Ecto neural progenitor cell (in vitro differentiated cells): ENCODE results near the gene VSNL1.

Experiments used
- DNase-seq: peaks from one replicate; pipeline ENCODE4 v3.0.0-alpha.2; 2018; ENCODE audit warnings: low spot score

VSNL1 gene

DNA sequence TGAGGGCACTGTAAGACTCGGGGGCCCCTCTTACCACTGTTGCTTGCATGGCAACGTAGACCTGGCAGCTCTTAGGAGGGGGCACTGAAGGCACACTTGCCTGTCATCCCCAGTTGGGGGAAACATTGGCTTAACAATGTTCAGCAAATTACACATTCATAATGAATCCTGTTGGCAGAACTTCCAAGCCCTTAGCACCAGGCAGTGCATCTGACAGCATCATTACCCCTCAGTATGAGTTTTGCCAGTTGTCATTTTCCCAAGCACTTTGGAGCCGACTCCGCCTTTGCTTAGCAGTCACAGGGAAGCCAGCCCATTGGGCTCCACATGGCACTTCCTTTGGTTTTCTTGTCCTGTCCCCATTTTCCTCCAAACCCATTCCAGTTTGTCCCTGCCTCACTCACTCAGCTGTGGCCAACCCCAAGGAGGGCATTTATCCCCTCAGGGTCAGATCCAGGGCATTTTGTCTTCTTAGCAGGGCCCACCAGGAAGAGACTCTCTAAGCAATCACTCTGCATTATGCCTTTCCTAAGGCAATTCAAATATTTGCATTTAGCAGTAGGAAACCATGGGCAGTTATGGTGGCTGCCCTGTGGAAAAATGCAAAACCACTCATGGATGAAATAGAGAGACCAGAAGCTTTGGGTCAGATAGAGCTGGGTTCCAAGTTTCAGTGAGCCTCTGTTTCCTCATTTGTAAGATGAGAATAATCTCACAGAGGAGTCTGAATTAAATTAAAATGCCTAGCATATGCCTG lies 73.9 kb downstream of the VSNL1 start:
- DNase-seq: no peak

DNA sequence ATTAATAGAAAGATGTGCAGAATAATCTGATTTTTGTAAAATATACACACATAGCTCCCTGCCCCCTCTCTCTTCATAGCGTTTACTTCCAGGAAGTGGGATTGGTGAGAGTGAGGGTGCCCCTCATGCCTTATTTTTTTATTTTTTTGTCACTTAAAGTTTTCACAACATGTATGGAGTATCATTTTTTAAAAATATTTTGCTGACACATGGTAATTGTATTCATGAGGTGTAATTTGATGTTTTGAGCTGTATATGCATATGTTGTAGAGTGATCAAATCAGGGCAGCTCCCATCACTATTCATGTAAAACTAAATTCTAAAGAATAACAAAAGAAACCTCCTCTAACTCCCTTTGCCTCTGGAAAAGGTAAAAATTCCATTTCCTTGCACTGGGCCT lies 74.7 kb downstream of the VSNL1 start:
- no peak for DNase-seq

DNA sequence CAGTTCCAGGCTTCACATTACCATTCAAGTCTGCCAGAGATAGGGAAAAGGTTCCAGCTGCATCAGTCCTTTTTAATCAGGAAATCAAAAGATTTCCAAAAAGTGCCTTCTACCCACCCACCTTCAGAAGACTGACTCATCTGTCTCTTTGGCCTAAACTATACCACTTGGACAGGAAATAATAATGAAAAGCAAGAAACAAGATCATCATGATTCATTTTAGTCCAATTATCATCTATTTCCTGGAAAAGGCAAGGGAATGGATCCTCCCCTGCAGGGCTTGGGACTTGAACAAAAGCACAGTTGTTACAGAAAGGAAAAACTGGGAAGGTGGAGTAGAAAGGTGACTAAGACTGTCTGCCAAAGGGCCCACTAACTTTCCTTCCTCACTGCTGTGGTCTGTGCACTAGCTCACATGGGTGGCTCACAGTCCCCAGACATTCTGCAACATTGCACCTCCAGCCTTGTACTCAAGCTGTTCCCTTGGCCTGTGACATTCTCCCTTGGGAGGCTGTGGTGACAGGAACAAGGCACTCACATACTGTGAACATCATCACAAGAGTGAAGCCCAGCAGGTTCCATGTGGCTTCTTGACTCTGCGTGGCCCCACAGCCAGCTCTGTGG lies 75.3 kb downstream of the VSNL1 start:
- DNase-seq: no peak

- DNase-seq: no peak
Observed at GRCh38 chr2:17616405-17616804, 75.9 kb downstream of the VSNL1 start.

DNA sequence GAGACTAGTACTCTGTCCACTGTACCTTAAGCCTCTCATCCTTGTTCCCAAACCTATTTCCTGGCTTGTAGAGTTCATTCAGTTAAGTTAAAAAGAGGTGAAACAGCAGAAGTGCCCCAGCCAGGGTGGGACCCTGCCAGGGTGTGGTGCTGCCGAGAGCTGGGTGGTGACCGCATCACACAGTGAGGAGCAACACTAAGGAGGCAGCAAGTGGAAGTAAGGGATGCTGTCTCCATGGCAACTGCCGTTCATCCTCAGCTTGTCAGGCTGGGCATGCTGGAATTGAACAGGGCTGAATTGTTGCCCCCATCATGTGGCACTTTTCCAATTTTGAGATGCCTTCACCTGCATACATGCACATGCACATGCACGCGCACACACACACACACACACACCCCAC lies 77.0 kb downstream of the VSNL1 start:
- DNase-seq: no peak

- DNase-seq: no peak
Observed at GRCh38 chr2:17617955-17618354, 77.5 kb downstream of the VSNL1 start.

- DNase-seq: no peak
Observed at GRCh38 chr2:17620280-17620679, 79.8 kb downstream of the VSNL1 start.

DNA sequence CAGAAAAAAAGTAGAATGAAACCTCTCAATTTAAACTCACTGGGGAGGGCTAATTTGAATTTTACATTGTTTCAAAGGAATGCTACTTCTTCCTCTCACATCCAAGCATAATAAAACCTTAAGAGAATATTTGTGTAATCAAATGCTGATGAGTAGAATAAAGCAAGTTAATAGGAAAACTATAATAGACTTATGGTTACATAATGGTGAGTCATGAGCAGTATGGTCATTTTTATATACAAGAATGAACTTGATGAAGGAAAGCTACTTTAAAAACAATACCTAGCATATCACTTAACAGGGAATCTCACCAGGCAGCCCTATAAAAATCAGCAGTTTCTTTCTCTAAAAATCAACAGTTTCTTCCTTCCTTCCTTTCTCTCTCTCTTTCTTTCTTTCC lies 80.3 kb downstream of the VSNL1 start:
- no peak for DNase-seq

DNA sequence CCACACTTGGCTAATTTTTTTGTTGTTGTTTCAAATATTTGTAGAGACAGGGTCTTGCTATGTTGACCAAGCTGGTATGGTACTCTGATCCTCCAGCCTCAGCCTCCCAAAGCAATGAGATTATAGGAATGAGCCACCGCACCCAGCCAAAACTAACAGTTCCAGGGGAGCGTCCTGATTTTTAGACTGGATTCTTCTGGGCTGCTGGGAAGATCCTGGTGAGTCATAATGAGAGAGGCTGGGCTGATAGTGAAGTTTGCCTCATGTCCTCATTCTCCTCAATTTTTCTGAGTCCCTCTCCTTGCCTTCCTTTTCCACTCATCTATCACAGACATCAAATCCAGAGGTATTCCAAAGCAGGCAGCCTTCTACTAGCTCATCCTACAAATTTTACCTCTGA lies 81.3 kb downstream of the VSNL1 start:
- no peak for DNase-seq

- DNase-seq: no peak
Observed at GRCh38 chr2:17625446-17625845, 85.0 kb downstream of the VSNL1 start.

- DNase-seq: no peak
Observed at GRCh38 chr2:17626986-17627385, 86.5 kb downstream of the VSNL1 start.

- no peak for DNase-seq
Observed at GRCh38 chr2:17627434-17627833, 86.9 kb downstream of the VSNL1 start.

DNA sequence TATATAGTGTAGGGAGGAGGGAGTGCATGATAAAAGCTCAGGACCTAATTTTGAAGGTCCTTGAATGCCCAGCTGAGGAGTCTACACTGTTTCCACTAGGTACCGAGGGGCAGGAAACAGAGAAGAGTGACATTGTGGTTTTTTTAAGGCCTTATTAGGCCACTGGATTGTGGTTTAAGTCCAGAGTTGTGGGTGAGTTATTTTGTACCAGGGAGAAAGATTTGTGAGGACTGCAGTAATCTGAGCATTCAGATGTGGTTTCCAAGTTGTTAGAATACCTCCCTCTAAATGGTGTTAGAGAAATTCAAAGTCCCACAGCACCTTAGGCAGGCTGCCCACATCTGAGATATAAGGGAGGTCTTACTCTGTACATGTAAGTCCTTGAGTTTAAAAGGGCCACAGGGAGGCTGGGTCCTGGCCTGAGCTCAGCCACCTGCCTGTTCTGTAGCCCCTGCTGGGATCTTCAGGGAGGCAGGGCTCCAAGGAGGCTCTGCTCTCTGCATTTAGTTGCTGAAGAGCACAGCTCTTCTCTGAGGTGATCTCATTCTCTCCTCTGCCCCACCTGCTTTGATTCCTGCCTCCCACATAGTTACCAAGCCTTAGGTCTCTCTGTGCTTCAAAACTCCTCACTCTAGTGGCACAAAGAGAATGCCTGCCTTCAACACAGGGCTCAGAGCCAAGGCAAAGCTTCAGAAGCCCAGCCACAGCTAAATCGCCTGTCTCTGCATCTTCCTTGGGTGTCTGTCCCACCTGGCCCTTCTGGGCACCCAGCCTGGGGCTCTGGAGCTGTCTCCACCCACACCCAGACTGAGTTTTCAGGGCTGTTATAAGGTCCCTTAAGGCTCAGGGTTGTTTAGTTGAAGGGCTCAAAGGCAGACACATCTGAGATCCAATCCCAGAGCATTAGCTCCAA lies 88.1 kb downstream of the VSNL1 start:
- no peak for DNase-seq

GRCh38 chr2:17630089-17630488 lies 89.6 kb downstream of the VSNL1 start:
- no peak for DNase-seq

DNA sequence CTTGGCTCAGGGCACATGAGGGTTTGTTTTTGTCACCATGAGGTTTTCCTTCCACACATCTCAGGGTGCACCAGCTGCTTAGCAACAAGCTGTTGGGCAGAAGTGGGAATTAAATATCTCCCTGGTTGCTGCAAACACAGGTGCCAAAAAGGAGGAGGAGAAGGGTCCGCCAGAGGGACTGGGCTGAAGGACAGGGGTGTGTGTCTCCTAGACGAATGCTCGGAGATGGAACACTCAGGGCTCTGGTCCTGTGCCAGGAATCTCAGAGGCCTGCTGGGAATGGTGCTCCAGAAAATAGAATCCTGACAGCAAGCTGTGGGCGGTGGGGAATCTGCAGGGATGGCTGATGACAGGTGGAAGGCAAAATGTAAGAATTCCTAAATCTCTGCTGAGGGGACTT lies 94.5 kb downstream of the VSNL1 start:
- DNase-seq: no peak

DNA sequence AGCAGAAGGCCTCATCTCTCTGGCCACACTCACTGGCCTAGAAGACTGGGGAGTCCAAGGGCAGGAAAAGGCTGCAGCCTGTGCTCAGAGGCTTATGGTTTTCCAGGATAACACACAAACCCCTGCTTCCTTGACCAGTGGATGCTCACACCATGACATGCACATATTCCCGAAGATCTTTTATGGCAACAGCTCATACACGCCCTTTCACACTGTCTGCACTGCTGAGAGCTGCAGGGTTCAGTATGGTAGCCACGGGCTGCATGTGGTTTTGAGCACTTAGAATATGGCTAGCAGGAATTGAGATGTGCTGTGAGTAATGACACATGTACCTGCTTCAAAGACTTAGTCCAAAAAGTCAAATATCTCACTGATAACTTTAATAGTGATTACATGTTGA lies 95.8 kb downstream of the VSNL1 start:
- no peak for DNase-seq

DNA sequence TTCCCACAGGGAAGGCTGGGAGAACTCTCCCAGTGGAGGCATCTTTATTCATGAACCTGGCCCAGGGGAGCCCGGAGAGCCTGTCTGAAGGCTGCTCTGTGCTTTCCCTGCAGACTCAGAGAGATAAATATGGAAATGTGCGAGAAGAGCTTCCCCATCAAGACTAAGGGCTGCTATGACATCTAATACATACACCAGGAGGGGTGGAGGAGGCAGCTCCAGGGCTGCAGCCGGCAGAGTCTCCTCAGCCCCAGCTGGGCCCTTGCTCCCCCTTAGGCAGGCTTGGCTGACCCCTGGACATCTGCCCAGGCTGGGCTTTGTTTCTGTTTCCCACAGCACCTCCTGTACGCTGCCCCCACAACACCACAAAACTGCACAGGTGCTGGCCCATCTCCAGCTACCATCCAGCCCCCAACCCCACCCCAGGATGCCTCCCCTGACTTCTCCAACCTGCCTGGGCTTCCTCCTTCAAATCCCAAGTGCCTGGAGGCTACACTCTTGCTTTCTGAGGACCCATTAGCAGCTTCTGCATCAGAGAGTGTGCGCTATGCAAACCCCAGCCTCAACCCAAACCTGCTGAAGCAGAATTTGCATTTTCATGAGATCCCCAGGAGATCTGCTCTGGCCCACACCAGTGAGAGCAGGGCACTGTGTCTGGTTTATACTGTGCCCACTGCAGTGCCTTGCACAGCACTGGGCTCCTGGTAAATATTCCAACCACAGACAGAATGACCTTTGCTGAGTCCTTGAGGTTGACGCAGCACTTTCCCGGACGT lies 96.8 kb downstream of the VSNL1 start:
- no peak for DNase-seq

DNA sequence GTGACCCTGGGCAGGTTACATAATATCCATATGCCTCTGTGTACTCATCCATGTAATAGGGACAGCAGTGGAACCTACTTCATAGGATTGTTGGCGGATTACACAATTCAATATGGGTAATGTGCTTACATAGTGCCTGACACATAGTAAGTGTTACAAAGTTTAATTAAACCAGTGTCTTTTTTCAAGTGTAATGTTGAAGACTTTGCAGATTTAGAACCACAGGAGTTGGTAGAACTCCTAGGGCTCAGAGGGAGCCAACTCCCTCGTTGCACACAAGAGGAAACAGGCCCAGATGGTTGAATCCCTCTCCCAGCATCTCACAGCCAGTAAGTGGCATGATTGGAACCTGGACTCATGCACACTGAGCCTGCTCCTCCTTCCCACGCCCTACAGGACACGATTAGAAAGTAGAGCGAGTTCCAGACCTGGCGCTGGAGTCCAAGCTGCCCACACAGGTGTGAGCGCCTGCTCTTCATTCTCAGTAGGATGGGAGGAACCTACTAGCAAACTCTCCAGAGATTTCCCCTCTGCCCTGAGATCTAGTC lies 97.8 kb downstream of the VSNL1 start:
- DNase-seq: no peak

DNA sequence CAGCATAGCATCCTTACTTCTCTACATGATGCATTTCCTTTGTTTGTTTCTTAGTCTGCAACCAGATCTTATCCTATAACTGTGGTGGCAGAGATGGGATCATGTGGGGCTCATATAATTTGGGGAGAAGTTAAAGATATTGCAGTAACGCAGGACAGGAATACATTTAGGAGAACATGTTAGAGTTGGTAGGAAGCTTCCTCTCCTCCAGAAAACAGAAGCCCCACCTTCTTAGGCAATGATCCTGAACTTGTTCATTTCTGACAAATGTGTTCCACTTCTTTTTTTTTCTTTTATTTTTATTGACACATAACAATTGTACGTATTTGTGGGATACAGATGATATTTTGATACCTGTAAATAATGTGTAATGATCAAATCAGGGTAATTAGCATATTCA lies 99.9 kb downstream of the VSNL1 start:
- DNase-seq: no peak

GRCh38 chr2:17643031-17643615 lies 102.6 kb downstream of the VSNL1 start:
- no peak for DNase-seq

- no peak for DNase-seq
Observed at GRCh38 chr2:17644997-17645720, 104.7 kb downstream of the VSNL1 start.
